ENCODE measurements around the gene CNTN2.

DNA sequence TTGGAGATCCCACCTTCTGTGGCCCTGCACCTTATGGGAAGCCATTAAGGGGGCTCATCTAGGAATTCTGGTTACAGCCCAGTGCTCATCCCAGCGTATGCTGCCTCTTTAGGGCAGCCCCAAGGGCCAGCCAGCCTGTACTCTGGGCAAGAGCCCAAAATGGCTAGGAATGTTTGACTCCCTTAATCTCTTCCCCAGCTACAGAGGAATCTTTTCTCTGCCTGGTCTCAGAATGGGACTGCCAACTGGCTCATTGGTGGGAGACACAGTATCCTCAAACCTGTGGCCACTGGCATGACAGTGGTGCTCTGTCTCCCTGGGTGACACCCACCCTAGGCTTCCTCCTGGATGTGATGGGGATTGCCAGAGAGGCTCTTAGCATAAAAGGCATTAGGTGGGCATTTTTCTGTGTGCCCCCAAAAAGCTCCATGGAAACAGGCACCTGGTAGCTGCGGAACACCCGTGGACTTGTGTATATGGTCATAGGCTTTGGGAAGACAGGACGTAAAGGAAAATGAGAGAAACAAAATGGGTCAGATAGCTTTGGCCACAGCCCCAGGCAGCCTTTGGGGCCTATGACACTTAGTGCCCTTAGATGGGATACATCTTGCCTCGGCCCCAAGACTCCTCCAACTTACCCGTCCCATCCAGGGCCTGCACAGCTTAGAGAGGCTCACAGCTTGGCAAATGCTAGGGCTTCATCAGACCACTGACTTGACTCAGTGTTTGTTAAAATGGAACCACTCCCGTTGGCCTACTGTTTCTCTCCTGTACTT is 34.3 kb downstream of the CNTN2 start:
- no peak for TF ChIP-seq CTCF (IDR thresholded peaks at IDR 0.05; ENCODE audit: poor library complexity)
- no peak for TF ChIP-seq EZH2 (IDR thresholded peaks at IDR 0.05; ENCODE audit: borderline replicate concordance)
- no peak for TF ChIP-seq EZH2phosphoT487 (IDR thresholded peaks at IDR 0.05; ENCODE audit: low read depth, severe bottlenecking, unreplicated experiment)
